ENCODE measurements around the gene ZSCAN21.

ZSCAN21 gene

GRCh38 chr7:100088095-100088620 lies 38.6 kb downstream of the ZSCAN21 start:
- DNase-seq (ENCODE audit: low read depth): no peak
- H3K4me3 ChIP-seq (ENCODE audit: low read depth, low read length): peak overlapping the region; percentile 66
- TF ChIP-seq, protein P1, sequence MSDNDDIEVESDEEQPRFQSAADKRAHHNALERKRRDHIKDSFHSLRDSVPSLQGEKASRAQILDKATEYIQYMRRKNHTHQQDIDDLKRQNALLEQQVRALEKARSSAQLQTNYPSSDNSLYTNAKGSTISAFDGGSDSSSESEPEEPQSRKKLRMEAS (IDR thresholded peaks at IDR 0.05; ENCODE audit: low read depth, low read length): no peak
- TF ChIP-seq POLR2A (IDR thresholded peaks at IDR 0.05; ENCODE audit: extremely low read depth, insufficient read length) (no peak), MYC (IDR thresholded peaks at IDR 0.05; ENCODE audit: low read depth, low read length) (no peak), CTCF (IDR thresholded peaks at IDR 0.05; ENCODE audit: low read depth, low read length) (no peak)

- peak; percentile 92 for DNase-seq (ENCODE audit: low read depth)
- peak within 1 kb of the TSS; percentile 94 for H3K4me3 ChIP-seq (ENCODE audit: low read depth, low read length)
- no peak for TF ChIP-seq CTCF (IDR thresholded peaks at IDR 0.05; ENCODE audit: low read depth, low read length)
- TF ChIP-seq, protein P1 (IDR thresholded peaks at IDR 0.05; ENCODE audit: low read depth, low read length): peak; percentile 92
- peak; percentile 98 for TF ChIP-seq POLR2A (IDR thresholded peaks at IDR 0.05; ENCODE audit: extremely low read depth, insufficient read length)
- TF ChIP-seq MYC (IDR thresholded peaks at IDR 0.05; ENCODE audit: low read depth, low read length): peak; percentile 94
Measured at GRCh38 chr7:100088621-100089457, 39.3 kb downstream of the ZSCAN21 start, which contains the start of gene COPS6. Gene COPS6, plus strand, starts transcription at chr7:100088969. Its CDS starts 22 bp downstream, at chr7:100088991.

DNA sequence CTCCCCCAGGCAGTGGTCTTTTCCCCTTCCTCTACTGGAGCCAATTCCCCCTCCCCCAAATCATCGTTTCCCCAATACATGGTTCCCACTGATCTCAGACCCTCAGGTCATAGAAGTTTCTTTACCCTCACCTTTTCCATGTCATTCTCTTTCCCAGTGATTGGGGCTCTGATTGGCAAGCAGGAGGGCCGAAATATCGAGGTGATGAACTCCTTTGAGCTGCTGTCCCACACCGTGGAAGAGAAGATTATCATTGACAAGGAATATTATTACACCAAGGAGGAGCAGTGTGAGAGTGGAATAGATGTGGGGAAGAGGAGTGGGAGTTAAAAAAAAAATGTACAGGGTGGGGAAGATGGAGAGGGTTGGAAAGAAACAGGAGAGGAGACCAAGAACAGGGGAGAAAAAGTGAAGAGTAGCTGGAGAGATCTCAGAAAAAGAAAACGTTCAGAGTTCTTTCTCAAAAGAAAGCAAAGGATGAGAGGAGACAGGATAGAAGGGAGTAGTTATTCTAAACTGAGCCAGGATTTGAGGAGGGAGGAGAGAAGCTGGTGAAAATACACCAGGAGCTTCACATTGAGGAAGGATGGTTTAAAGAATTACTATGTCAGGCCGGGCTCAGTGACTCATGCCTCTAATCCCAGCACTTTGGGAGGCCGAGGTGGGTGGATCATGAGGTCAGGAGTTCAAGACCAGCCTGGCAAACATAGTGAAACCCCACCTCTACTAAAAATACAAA lies 40.1 kb downstream of the ZSCAN21 start:
- TF ChIP-seq MYC (IDR thresholded peaks at IDR 0.05; ENCODE audit: low read depth, low read length) (no peak), POLR2A (IDR thresholded peaks at IDR 0.05; ENCODE audit: extremely low read depth, insufficient read length) (no peak), CTCF (IDR thresholded peaks at IDR 0.05; ENCODE audit: low read depth, low read length) (no peak)
- TF ChIP-seq, protein P1 (IDR thresholded peaks at IDR 0.05; ENCODE audit: low read depth, low read length): no peak
- no peak for DNase-seq (ENCODE audit: low read depth)
- H3K4me3 ChIP-seq (ENCODE audit: low read depth, low read length): peak overlapping the region; percentile 94

- TF ChIP-seq POLR2A (IDR thresholded peaks at IDR 0.05; ENCODE audit: extremely low read depth, insufficient read length): no peak
- no peak for TF ChIP-seq CTCF (IDR thresholded peaks at IDR 0.05; ENCODE audit: low read depth, low read length)
- TF ChIP-seq, protein P1 (IDR thresholded peaks at IDR 0.05; ENCODE audit: low read depth, low read length): no peak
- TF ChIP-seq MYC (IDR thresholded peaks at IDR 0.05; ENCODE audit: low read depth, low read length): no peak
- DNase-seq (ENCODE audit: low read depth): no peak
- H3K4me3 ChIP-seq (ENCODE audit: low read depth, low read length): no peak overlapping the region
Measured at GRCh38 chr7:100090527-100091410, 41.2 kb downstream of the ZSCAN21 start.

Measured in NB4 (cell line).